ENCODE measurements around the gene TCFL5. TPM values are rescaled to one million over a fixed set of nuclear protein-coding genes. Genes with fewer than 3 reads are reported as not detected.
A peak's percentile ranks its signal among the peaks of the same experiment; 100 is the strongest.

TCFL5 gene
- total RNA-seq, 4 donors from 2014 or later: 15.3 to 26.6 (median 20.6) TPM

DNA sequence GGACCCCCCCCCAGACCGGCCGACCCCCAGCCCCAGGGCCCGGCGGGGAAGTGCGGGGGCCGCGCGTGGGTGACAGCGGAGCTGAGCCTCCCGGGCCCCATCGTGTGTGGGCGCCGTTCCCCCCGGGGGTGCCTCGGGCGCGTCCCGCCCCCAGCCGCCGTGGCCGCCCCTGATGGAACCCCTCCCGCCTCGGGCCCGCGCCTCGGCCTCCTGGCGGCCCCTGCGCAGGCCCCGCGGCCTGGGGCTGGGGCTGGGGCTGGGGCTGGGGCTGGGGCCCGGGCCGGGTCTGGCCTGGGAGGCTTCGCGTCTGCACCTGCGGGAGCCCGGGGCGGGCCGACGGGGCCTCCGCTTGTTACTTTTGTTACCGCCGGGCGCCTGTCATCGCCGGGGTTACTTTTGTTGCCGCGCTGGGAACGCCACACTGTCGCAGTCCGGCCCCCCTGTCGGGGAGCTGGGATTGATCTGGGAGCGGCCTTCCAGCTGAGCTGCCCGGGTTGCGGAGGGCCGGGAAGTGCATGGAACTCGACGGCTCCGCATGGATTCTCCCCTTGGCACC lies 56.4 kb downstream of the TCFL5 start:
- H3K4me1 ChIP-seq: peaks cover 8 to 23% of the 10 kb centered on the region in 2 donors
- H3K9me3 ChIP-seq: no peaks in the 10 kb centered on the region
- peaks cover 26 to 30% of the 10 kb centered on the region in 2 donors for H3K36me3 ChIP-seq
- peak overlapping the region; percentile 81 to 91 (median 81) for H3K27ac ChIP-seq
- TF ChIP-seq, protein P1, sequence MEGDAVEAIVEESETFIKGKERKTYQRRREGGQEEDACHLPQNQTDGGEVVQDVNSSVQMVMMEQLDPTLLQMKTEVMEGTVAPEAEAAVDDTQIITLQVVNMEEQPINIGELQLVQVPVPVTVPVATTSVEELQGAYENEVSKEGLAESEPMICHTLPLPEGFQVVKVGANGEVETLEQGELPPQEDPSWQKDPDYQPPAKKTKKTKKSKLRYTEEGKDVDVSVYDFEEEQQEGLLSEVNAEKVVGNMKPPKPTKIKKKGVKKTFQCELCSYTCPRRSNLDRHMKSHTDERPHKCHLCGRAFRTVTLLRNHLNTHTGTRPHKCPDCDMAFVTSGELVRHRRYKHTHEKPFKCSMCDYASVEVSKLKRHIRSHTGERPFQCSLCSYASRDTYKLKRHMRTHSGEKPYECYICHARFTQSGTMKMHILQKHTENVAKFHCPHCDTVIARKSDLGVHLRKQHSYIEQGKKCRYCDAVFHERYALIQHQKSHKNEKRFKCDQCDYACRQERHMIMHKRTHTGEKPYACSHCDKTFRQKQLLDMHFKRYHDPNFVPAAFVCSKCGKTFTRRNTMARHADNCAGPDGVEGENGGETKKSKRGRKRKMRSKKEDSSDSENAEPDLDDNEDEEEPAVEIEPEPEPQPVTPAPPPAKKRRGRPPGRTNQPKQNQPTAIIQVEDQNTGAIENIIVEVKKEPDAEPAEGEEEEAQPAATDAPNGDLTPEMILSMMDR (IDR thresholded peaks at IDR 0.05): no peak
- peak in 1 of 2 donors; percentile 30 for TF ChIP-seq POLR2A (IDR thresholded peaks at IDR 0.05)
- intact Hi-C loops (cut with DNase I): loop anchor here (5.0 kb wide), 1 partner anchor 138 kb away; no protein-coding TSS in a partner anchor
- DNase-seq: peak in 1 of 2 donors; percentile 66
- 0% methylated on average over 3 of the region's 58 CpGs; no CpG with 5 or more reads in 1 of the 2 donors for WGBS, 2 donors
- no peaks in the 10 kb centered on the region for H3K27me3 ChIP-seq
- peak overlapping the region; percentile 31 to 98 (median 96) for H3K4me3 ChIP-seq (replicated peaks in 1 of 3)

DNA sequence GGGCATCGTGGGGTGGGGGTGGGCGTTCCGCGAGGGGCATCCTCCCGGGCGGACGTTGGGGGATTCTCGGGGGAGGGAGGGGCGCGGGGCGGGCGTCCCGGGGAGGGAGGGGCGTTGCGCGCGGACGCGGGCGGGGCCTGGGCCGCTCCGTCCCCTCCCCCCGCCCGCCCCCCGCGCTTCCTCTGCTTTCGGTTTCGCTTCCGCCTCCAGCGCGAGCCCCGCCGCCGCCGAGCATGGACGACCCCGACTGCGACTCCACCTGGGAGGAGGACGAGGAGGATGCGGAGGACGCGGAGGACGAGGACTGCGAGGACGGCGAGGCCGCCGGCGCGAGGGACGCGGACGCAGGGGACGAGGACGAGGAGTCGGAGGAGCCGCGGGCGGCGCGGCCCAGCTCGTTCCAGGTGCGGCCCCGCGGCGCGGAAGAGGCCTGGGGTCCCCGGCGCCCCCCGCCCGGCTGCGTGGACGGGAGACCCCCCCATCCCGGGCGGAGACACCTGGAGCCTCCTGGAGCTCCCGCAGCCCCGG lies 56.9 kb downstream of the TCFL5 start, which contains the start of gene OGFR:
Gene OGFR, plus strand, starts transcription at position 209 of the 528 bp plus-strand sequence. Its CDS starts 25 bp downstream, at position 234.
- Histone ChIP-seq H3K4me1 (peaks cover 8 to 23% of the 10 kb centered on the region in 2 donors), H3K4me3 (replicated peaks in 1 of 3) (peak within 1 kb of the TSS; percentile 31 to 98 (median 96)), H3K36me3 (peaks cover 24 to 30% of the 10 kb centered on the region in 2 donors), H3K27me3 (no peaks in the 10 kb centered on the region), H3K9me3 (no peaks in the 10 kb centered on the region), H3K27ac (peak within 1 kb of the TSS; percentile 81 to 91 (median 81))
- peak; percentile 23 to 69 for TF ChIP-seq POLR2A (IDR thresholded peaks at IDR 0.05)
- TF ChIP-seq, protein P1 (IDR thresholded peaks at IDR 0.05): no peak
- WGBS, 2 donors: 0 to 3% methylated on average over 13 to 21 of the region's 77 CpGs
- peak; percentile 65 to 67 for DNase-seq
- intact Hi-C loops (cut with DNase I): loop anchor here (5.0 kb wide), 1 partner anchor 137 kb away; no protein-coding TSS in a partner anchor

DNA sequence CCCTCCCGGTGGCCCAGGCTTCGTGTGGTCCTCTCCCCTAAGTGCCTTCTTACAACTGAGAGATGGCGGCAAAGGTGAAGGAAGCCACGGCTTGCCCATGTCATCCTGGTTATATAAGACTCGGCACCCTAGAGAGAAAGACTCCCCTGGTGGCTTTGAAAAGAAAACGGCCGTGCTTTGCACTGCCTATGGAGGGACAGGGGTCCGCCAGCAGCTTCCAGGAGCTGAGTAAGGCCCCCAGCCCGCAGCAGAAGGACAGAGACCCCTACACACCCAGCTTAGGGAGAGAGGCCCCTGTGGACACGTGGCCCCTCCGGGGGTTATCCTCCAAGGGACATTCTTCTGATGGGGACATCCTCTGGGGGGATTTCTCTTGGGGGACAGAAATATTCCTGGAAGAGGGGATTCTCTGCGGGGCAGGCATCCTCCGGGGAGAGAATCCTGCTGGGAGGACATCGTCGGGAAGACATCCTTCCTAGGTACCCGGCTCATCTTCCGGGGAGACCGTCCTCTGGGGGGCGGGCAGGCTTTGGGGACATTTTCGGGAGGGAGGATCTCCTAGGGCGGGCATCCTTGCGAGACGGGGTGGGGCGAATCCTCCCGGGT lies 57.5 kb downstream of the TCFL5 start:
- H3K27me3 ChIP-seq: no peaks in the 10 kb centered on the region
- H3K36me3 ChIP-seq: peaks cover 23 to 30% of the 10 kb centered on the region in 2 donors
- peak overlapping the region; percentile 50 to 91 (median 81) for H3K27ac ChIP-seq
- H3K4me3 ChIP-seq (replicated peaks in 1 of 3): peak overlapping the region in 1 of 3 donors; percentile 96
- 37 to 38% methylated on average over 14 to 15 of the region's 25 CpGs for WGBS, 2 donors
- no peak for TF ChIP-seq POLR2A (IDR thresholded peaks at IDR 0.05)
- TF ChIP-seq, protein P1 (IDR thresholded peaks at IDR 0.05): no peak
- H3K9me3 ChIP-seq: no peaks in the 10 kb centered on the region
- intact Hi-C loops (cut with DNase I): no loop called here
- DNase-seq: no peak
- peaks cover 8 to 23% of the 10 kb centered on the region in 2 donors for H3K4me1 ChIP-seq

DNA sequence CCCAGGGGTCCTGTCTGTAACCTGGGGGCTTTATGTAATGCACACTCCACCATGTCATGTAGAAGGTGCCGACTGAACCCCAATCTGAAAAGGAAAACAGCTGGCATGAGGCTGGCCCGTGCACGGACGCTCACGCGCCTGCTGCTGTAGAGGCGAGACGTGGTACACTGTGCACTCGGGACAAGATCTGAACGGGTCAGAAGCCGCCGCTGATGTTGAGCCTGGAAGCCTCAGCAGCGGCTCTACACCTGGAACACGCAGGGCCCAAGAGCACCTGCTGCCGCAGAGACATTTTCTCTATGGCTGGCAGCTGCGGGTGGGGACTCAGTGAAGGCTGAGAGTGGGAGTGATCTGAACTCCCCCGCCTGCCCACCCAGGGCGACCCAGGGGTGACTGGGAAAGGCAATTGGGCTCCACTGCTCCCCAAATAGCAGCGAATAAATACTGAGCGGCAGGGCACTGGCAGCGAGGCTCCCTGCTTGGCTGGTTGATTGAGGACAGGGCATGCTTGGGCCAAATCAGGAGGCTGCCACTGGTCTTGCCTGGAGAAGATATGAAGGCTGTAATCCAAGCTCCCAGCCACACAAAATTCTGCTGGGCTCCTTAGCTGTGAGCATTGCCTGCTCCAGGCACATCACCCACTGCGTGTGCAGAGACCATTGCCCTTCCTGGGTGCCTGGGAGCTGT lies 59.5 kb downstream of the TCFL5 start:
- TF ChIP-seq, protein P1 (IDR thresholded peaks at IDR 0.05): no peak
- TF ChIP-seq POLR2A (IDR thresholded peaks at IDR 0.05): peak in 1 of 2 donors; percentile 10
- Histone ChIP-seq H3K4me1 (peaks cover 9 to 20% of the 10 kb centered on the region in 2 donors), H3K9me3 (no peaks in the 10 kb centered on the region), H3K27ac (no peak overlapping the region), H3K36me3 (peaks cover 17 to 19% of the 10 kb centered on the region in 2 donors), H3K27me3 (no peaks in the 10 kb centered on the region), H3K4me3 (replicated peaks in 1 of 3) (no peak overlapping the region)
- intact Hi-C loops (cut with DNase I): no loop called here
- DNase-seq: peak in 1 of 2 donors; percentile 54
- 83 to 86% methylated on average over 21 of the region's 22 CpGs for WGBS, 2 donors
